ENCODE data around the gene RGS1. TPM values are rescaled to one million over a fixed set of nuclear protein-coding genes. Genes with fewer than 3 reads are reported as not detected.
A peak's percentile ranks its signal among the peaks of the same experiment; 100 is the strongest.

The RGS1 gene, protein sequence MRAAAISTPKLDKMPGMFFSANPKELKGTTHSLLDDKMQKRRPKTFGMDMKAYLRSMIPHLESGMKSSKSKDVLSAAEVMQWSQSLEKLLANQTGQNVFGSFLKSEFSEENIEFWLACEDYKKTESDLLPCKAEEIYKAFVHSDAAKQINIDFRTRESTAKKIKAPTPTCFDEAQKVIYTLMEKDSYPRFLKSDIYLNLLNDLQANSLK
- total RNA-seq (2014; rRNA removed; shearing (Covaris generic)) (not detected in 2 replicates), polyA plus RNA-seq (2016; fragmentation: Nextera tagmentation; extraction: Ambion mirVana) (not detected in 2 replicates)
- long read RNA-seq: 0 reads

DNA sequence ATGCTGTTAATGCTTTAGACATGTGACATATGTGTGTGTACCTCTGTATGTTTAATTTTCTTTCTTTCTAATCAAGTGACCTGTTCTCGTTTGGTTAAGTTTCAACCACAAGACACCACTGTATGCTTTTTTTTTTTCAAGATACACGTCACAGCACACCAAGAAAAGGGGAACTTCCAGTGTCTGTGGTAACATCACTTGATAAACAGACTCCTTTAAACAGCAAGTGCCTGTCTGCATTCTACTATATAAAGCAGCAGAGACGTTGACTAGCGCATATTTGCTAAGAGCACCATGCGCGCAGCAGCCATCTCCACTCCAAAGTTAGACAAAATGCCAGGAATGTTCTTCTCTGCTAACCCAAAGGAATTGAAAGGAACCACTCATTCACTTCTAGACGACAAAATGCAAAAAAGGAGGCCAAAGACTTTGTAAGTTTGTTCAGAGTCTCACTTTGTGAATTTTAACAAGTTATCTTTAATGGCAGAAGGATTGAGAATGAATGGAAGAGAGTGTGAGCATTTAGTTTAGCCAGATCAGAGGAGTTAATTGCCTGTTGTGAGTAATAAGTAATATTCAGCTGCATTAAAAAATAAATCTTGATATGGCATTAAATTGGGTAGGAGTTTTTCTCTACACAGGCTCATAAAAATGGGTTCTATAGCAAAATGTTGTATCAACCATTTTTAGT, at the start of gene RGS1:
TSS of gene RGS1 (plus strand) at position 275 of the 691 bp plus-strand sequence. CDS start at position 295, 20 bp downstream.
- Histone ChIP-seq H3K4me3 (no peak within 1 kb of the TSS), H3K9me2 (ENCODE audit: insufficient read depth) (no peaks in the 10 kb centered on the region; the same call in 1 of the 2 replicates), H3K4me1 (ENCODE audit: insufficient read depth) (peaks cover 11% of the 10 kb centered on the region; the same call in 1 of the 2 replicates), H3K36me3 (ENCODE audit: insufficient read depth) (no peaks in the 10 kb centered on the region), H3K4me2 (no peak within 1 kb of the TSS), H4K20me1 (replicated peaks; ENCODE audit: insufficient read depth) (no peaks in the 10 kb centered on the region), H2AFZ (0 out of 2 replicates have a peak within 1 kb of the TSS, but pooled peaks have one; percentile 29), H3K27me3 (ENCODE audit: insufficient read depth) (no peaks in the 10 kb centered on the region), H3K27ac (ENCODE audit: low read depth) (no peak within 1 kb of the TSS), H3F3A (replicated peaks; ENCODE audit: low read depth) (no peaks in the 10 kb centered on the region), H3K79me2 (replicated peaks; ENCODE audit: insufficient read depth) (no peaks in the 10 kb centered on the region)
- H3K4me3 Mint-ChIP-seq: no peak within 1 kb of the TSS
- H3K27me3 Mint-ChIP-seq (ENCODE audit: insufficient read depth, low read depth, poor library complexity): no peaks in the 10 kb centered on the region
- TF ChIP-seq, protein P1, sequence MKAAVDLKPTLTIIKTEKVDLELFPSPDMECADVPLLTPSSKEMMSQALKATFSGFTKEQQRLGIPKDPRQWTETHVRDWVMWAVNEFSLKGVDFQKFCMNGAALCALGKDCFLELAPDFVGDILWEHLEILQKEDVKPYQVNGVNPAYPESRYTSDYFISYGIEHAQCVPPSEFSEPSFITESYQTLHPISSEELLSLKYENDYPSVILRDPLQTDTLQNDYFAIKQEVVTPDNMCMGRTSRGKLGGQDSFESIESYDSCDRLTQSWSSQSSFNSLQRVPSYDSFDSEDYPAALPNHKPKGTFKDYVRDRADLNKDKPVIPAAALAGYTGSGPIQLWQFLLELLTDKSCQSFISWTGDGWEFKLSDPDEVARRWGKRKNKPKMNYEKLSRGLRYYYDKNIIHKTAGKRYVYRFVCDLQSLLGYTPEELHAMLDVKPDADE (IDR thresholded peaks at IDR 0.05): no peak
- H3K9me3 Mint-ChIP-seq: no peaks in the 10 kb centered on the region; the same call in 2 of the 3 replicates
- H3K36me3 Mint-ChIP-seq (ENCODE audit: low read depth): no peaks in the 10 kb centered on the region
- no peak within 1 kb of the TSS for H3K27ac Mint-ChIP-seq
- DNase-seq (ENCODE audit: low spot score) (peak; percentile 8), ATAC-seq (no peak)
- peaks cover 22% of the 10 kb centered on the region; the same call in 2 of the 3 replicates for H3K4me1 Mint-ChIP-seq

DNA sequence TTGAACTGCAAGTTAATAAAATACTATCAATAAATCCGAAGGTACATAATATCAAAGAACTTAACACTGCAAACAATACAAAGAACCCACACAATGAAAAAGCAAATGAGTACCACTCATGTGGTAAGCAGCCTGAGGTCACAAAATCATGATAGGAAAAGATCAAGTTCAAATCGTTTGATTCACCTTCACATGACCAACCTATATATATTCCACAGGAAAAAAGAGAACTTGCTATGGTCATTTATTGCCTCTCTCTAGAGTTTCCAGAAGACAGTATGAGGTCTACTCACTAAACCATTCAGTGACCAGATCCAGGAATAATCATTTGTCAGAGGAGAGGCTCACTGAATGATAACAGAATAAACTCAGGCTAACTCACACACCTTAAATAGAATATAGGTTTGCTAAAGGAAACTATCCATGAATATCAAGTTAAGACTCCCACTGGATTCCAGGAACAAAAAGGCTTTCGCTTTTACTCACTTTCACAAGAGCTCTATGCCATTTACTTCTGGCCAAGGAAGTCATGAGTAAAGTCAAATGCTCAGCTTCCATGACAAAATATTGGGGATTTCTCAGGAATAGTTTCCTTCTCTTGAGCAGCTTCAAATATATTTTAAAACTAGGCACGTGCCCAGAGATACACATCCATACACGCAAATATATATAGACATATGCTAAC, 48.3 kb upstream of the RGS1 start:
- no peak overlapping the region for H3K4me3 Mint-ChIP-seq
- no peak overlapping the region for H2AFZ ChIP-seq
- TF ChIP-seq EZH2 (IDR thresholded peaks at IDR 0.05; ENCODE audit: low read depth, unreplicated experiment): no peak
- TF ChIP-seq JUNB (IDR thresholded peaks at IDR 0.05; ENCODE audit: unreplicated experiment): no peak
- no peak for TF ChIP-seq ZNF114 (CRISPR knock-in tag; IDR thresholded peaks at IDR 0.05)
- TF ChIP-seq, protein P2, sequence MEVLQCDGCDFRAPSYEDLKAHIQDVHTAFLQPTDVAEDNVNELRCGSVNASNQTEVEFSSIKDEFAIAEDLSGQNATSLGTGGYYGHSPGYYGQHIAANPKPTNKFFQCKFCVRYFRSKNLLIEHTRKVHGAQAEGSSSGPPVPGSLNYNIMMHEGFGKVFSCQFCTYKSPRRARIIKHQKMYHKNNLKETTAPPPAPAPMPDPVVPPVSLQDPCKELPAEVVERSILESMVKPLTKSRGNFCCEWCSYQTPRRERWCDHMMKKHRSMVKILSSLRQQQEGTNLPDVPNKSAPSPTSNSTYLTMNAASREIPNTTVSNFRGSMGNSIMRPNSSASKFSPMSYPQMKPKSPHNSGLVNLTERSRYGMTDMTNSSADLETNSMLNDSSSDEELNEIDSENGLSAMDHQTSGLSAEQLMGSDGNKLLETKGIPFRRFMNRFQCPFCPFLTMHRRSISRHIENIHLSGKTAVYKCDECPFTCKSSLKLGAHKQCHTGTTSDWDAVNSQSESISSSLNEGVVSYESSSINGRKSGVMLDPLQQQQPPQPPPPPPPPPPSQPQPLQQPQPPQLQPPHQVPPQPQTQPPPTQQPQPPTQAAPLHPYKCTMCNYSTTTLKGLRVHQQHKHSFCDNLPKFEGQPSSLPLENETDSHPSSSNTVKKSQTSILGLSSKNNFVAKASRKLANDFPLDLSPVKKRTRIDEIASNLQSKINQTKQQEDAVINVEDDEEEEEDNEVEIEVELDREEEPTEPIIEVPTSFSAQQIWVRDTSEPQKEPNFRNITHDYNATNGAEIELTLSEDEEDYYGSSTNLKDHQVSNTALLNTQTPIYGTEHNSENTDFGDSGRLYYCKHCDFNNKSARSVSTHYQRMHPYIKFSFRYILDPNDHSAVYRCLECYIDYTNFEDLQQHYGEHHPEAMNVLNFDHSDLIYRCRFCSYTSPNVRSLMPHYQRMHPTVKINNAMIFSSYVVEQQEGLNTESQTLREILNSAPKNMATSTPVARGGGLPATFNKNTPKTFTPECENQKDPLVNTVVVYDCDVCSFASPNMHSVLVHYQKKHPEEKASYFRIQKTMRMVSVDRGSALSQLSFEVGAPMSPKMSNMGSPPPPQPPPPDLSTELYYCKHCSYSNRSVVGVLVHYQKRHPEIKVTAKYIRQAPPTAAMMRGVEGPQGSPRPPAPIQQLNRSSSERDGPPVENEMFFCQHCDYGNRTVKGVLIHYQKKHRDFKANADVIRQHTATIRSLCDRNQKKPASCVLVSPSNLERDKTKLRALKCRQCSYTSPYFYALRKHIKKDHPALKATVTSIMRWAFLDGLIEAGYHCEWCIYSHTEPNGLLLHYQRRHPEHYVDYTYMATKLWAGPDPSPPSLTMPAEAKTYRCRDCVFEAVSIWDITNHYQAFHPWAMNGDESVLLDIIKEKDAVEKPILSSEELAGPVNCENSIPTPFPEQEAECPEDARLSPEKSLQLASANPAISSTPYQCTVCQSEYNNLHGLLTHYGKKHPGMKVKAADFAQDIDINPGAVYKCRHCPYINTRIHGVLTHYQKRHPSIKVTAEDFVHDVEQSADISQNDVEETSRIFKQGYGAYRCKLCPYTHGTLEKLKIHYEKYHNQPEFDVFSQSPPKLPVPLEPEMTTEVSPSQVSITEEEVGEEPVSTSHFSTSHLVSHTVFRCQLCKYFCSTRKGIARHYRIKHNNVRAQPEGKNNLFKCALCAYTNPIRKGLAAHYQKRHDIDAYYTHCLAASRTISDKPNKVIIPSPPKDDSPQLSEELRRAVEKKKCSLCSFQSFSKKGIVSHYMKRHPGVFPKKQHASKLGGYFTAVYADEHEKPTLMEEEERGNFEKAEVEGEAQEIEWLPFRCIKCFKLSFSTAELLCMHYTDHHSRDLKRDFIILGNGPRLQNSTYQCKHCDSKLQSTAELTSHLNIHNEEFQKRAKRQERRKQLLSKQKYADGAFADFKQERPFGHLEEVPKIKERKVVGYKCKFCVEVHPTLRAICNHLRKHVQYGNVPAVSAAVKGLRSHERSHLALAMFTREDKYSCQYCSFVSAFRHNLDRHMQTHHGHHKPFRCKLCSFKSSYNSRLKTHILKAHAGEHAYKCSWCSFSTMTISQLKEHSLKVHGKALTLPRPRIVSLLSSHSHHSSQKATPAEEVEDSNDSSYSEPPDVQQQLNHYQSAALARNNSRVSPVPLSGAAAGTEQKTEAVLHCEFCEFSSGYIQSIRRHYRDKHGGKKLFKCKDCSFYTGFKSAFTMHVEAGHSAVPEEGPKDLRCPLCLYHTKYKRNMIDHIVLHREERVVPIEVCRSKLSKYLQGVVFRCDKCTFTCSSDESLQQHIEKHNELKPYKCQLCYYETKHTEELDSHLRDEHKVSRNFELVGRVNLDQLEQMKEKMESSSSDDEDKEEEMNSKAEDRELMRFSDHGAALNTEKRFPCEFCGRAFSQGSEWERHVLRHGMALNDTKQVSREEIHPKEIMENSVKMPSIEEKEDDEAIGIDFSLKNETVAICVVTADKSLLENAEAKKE (CRISPR knock-in tag; IDR thresholded peaks at IDR 0.05): no peak
- TF ChIP-seq, protein P1 (IDR thresholded peaks at IDR 0.05): no peak
- no peak for TF ChIP-seq CREB1 (CRISPR knock-in tag; IDR thresholded peaks at IDR 0.05; ENCODE audit: low read depth)

More for the DNA sequence above, 48.3 kb upstream of the RGS1 start:
- H3K79me2 ChIP-seq (replicated peaks; ENCODE audit: insufficient read depth): no peaks in the 10 kb centered on the region
- H3K27me3 ChIP-seq (ENCODE audit: insufficient read depth): no peaks in the 10 kb centered on the region
- no peaks in the 10 kb centered on the region for H3F3A ChIP-seq (replicated peaks; ENCODE audit: low read depth)
- no peaks in the 10 kb centered on the region for H3K36me3 ChIP-seq (ENCODE audit: insufficient read depth)
- H3K4me3 ChIP-seq: no peak overlapping the region
- ATAC-seq (no peak), DNase-seq (ENCODE audit: low spot score) (no peak)
- peaks cover 4% of the 10 kb centered on the region; the same call in 1 of the 2 replicates for H3K4me1 ChIP-seq (ENCODE audit: insufficient read depth)
- no peak overlapping the region for H3K27ac Mint-ChIP-seq
- no peaks in the 10 kb centered on the region for H3K9me2 ChIP-seq (ENCODE audit: insufficient read depth)
- H3K27ac ChIP-seq (ENCODE audit: low read depth): no peak overlapping the region
- peaks cover 2% of the 10 kb centered on the region; the same call in 2 of the 3 replicates for H3K9me3 Mint-ChIP-seq
- peaks cover 2% of the 10 kb centered on the region for H3K27me3 Mint-ChIP-seq (ENCODE audit: insufficient read depth, low read depth, poor library complexity)
- no peaks in the 10 kb centered on the region for H3K36me3 Mint-ChIP-seq (ENCODE audit: low read depth)
- peaks cover 14% of the 10 kb centered on the region for H3K4me1 Mint-ChIP-seq
- H3K4me2 ChIP-seq: no peak overlapping the region
- no peaks in the 10 kb centered on the region for H4K20me1 ChIP-seq (replicated peaks; ENCODE audit: insufficient read depth)
